AG09319 (cell line): ENCODE data around the gene PEX5L.

Experiments
- DNase-seq: peaks from one replicate; pipeline ENCODE4 v3.0.0-alpha.2; 2010; ENCODE audit warnings: low read depth; ENCODE audit errors: extremely low read depth
- CTCF ChIP-seq: IDR thresholded peaks from 2 replicates; pipeline ENCODE4 v1.5.1; 2011; ENCODE audit warnings: low read depth, mild to moderate bottlenecking, inconsistent platforms, low read length, moderate library complexity

Gene PEX5L

GRCh38 chr3:179957264-179957845 lies 79.4 kb downstream of the PEX5L start:
- no peak for TF ChIP-seq CTCF
- no peak for DNase-seq

GRCh38 chr3:179956416-179956830 lies 80.3 kb downstream of the PEX5L start:
- DNase-seq: no peak
- TF ChIP-seq CTCF: no peak

GRCh38 chr3:179955809-179956208 lies 80.9 kb downstream of the PEX5L start:
- DNase-seq: no peak

GRCh38 chr3:179955286-179955685 lies 81.5 kb downstream of the PEX5L start:
- TF ChIP-seq CTCF: no peak
- DNase-seq: no peak

More at GRCh38 chr3:179955809-179956208, 80.9 kb downstream of the PEX5L start:
- no peak for TF ChIP-seq CTCF

- no peak for TF ChIP-seq CTCF
- no peak for DNase-seq
Measured at GRCh38 chr3:179953993-179954870, 82.5 kb downstream of the PEX5L start.

GRCh38 chr3:179950840-179951239 lies 85.9 kb downstream of the PEX5L start:
- no peak for TF ChIP-seq CTCF
- DNase-seq: no peak

GRCh38 chr3:179949869-179950268 lies 86.9 kb downstream of the PEX5L start:
- DNase-seq: no peak
- TF ChIP-seq CTCF: no peak
